Endothelial cell of umbilical vein (primary cell): Measurements from ENCODE around the gene PADI6. TPM values are rescaled to one million over a fixed set of nuclear protein-coding genes. Genes with fewer than 3 reads are reported as not detected.

Source experiments
- BruUV-seq: library from RNA; stranded (reverse); fragments of 400-500 nt; replicated peaks from 2 replicates; lab custom pipeline; 2021; lab: Mats Ljungman, UMichigan
- CTCF ChIA-PET: fragments of 300-600, 350-600 bp; sonication (Branson Sonifier 250); formaldehyde crosslinking; loops from one replicate; lab custom pipeline; 2021; ENCODE audit warnings: antibody characterized with exemption, inconsistent platforms; lab: Charles Lee
- POLR2A ChIA-PET: fragments of 300-600, 350-600 bp; sonication (Branson Sonifier 250); formaldehyde crosslinking; loops from one replicate; lab custom pipeline; 2021; ENCODE audit warnings: antibody characterized with exemption, inconsistent platforms; lab: Charles Lee
- DNase-seq: peaks from one replicate; pipeline ENCODE4 v3.0.0-alpha.2; 2011; ENCODE audit warnings: low read depth, low spot score
- FAIRE-seq: peaks from 2 replicates; lab custom pipeline; 2011; peaks lifted over from hg19 to GRCh38; lab: Jason Lieb, UNC
- H2AFZ ChIP-seq: 2 replicates; pipeline ENCODE4 v1.6.0; 2012; ENCODE audit warnings: low read depth, low read length, control low read depth, inconsistent platforms
- H3K27ac ChIP-seq: 2 replicates; pipeline ENCODE4 v1.5.1; 2011; ENCODE audit warnings: low read depth, mild to moderate bottlenecking, control low read depth, low read length, moderate library complexity; ENCODE audit not compliant: insufficient read depth
- H3K27me3 ChIP-seq, 2 experiments: 2 replicates each; pipeline versions ENCODE4 v1.6.0 to v1.6.1; 2011; ENCODE audit warnings: low read length in 2 of 2, mixed read lengths in 1 of 2; ENCODE audit not compliant: control insufficient read depth in 2 of 2, insufficient read depth in 2 of 2
- H3K36me3 ChIP-seq, 2 experiments: 2 replicates in 1 of 2; 3 replicates in 1 of 2; pipeline ENCODE4 v1.5.1; 2011; ENCODE audit warnings: low read length in 2 of 2, mild to moderate bottlenecking in 1 of 2, moderate library complexity in 1 of 2; ENCODE audit not compliant: control insufficient read depth in 2 of 2, insufficient read depth in 2 of 2; ENCODE audit errors: extremely low read depth in 1 of 2
- H3K4me1 ChIP-seq: 3 replicates; pipeline ENCODE4 v1.5.1; 2011; ENCODE audit warnings: mild to moderate bottlenecking, low read length; ENCODE audit not compliant: control insufficient read depth, insufficient read depth; ENCODE audit errors: extremely low read depth
- H3K4me2 ChIP-seq: 2 replicates; pipeline ENCODE4 v1.6.1; 2011; ENCODE audit warnings: low read length, control low read depth, mixed read lengths; ENCODE audit not compliant: insufficient read depth
- H3K4me3 ChIP-seq, 3 experiments: fragments of 200-600 bp in 1 of 3; sonication (generic), shearing (Covaris generic) in 1 of 3; replicated peaks in 1 of 3; 2 replicates each; pipeline ENCODE4 v1.5.1; 2011 to 2016; ENCODE audit warnings: control low read depth in 3 of 3, low read length in 3 of 3, mild to moderate bottlenecking in 2 of 3, inconsistent platforms in 1 of 3, low read depth in 1 of 3, moderate library complexity in 1 of 3; ENCODE audit not compliant: insufficient read depth in 1 of 3
- H3K79me2 ChIP-seq: 2 replicates; pipeline ENCODE4 v1.6.0; 2012; ENCODE audit warnings: low read length, inconsistent platforms; ENCODE audit not compliant: control insufficient read depth, insufficient read depth
- H3K9ac ChIP-seq: replicated peaks from 2 replicates; pipeline ENCODE3; 2011; ENCODE audit warnings: low read length, control low read depth; ENCODE audit not compliant: insufficient read depth; ENCODE audit errors: extremely low read depth
- H3K9me1 ChIP-seq: replicated peaks from 3 replicates; pipeline ENCODE4 v1.6.0; 2011; ENCODE audit warnings: mild to moderate bottlenecking, low read length; ENCODE audit not compliant: control insufficient read depth, insufficient read depth; ENCODE audit errors: extremely low read depth
- H3K9me3 ChIP-seq: replicated peaks from 2 replicates; pipeline ENCODE4 v1.5.1; 2012; ENCODE audit warnings: low read length, inconsistent platforms; ENCODE audit not compliant: control insufficient read depth, insufficient read depth
- H4K20me1 ChIP-seq: replicated peaks from 2 replicates; pipeline ENCODE3; 2011; ENCODE audit warnings: mild to moderate bottlenecking, low read length; ENCODE audit not compliant: control insufficient read depth, insufficient read depth; ENCODE audit errors: extremely low read depth
- EZH2 ChIP-seq: IDR thresholded peaks from 2 replicates; pipeline ENCODE4 v1.6.1; 2012; ENCODE audit warnings: borderline replicate concordance, low read depth, mild to moderate bottlenecking, moderate library complexity, low read length, inconsistent platforms; ENCODE audit not compliant: severe bottlenecking
- FOS ChIP-seq: IDR thresholded peaks from 2 replicates; pipeline ENCODE4 v1.6.1; 2011; ENCODE audit warnings: mild to moderate bottlenecking, low read length, moderate library complexity, borderline replicate concordance; ENCODE audit not compliant: insufficient read depth
- GATA2 ChIP-seq: IDR thresholded peaks from 2 replicates; pipeline ENCODE4 v1.7.0; 2011; ENCODE audit warnings: low read depth, mild to moderate bottlenecking, moderate library complexity, mixed read lengths, low read length; ENCODE audit not compliant: insufficient read length, insufficient read depth
- JUN ChIP-seq: IDR thresholded peaks from 2 replicates; pipeline ENCODE4 v1.6.1; 2011; ENCODE audit warnings: borderline replicate concordance, low read depth; ENCODE audit not compliant: insufficient read length, insufficient read depth
- MYC ChIP-seq: IDR thresholded peaks from one replicate; pipeline ENCODE4 v1.6.1; 2011; ENCODE audit warnings: mild to moderate bottlenecking, low read depth, low read length
- POLR2A ChIP-seq: IDR thresholded peaks from 2 replicates; pipeline ENCODE4 v1.6.1; 2012; ENCODE audit warnings: low read depth, mild to moderate bottlenecking, control low read depth, low read length
- POLR2AphosphoS5 ChIP-seq: IDR thresholded peaks from 2 replicates; pipeline ENCODE4 v1.6.1; 2012; ENCODE audit warnings: low read depth, mild to moderate bottlenecking, control low read depth, low read length, moderate library complexity; ENCODE audit not compliant: insufficient read depth
- dilution Hi-C: fragments of 300-500 bp; cut with MboI; formaldehyde crosslinking; loops from one replicate; pipeline ENCODE4 v1.15.0; 2019; ENCODE audit warnings: low sequenced_read_pairs; ENCODE audit not compliant: extremely low pct_ligation_motif_present
- intact Hi-C: fragments of 100-400 bp; cut with micrococcal nuclease; formaldehyde crosslinking; loops from one replicate; pipeline ENCODE4 v1.10.0; 2022
- polyA plus RNA-seq, 4 experiments: library from polyadenylated mRNA; depleted of rRNA in 3 of 4; stranded (reverse) in 3 of 4; unstranded in 1 of 4; fragments of >200 nt; gene quantifications; 2 replicates each; pipeline versions ENCODE4 v1.2.1 to v1.2.3, GENCODE V29; 2011 to 2012; ENCODE audit warnings: missing spikeins in 1 of 4
- total RNA-seq: library from RNA; stranded (reverse); gene quantifications from 2 replicates; pipeline ENCODE4 v1.2.3, GENCODE V29; 2021
- TF ChIP-seq, protein P1 (sequence below), 2 donors: IDR thresholded peaks; 1 replicate in 1 of 2; 2 replicates in 1 of 2; pipeline ENCODE4 v1.5.1; 2011; ENCODE audit warnings: low read length in 2 of 2, mild to moderate bottlenecking in 2 of 2, moderate library complexity in 2 of 2, control low read depth in 1 of 2, inconsistent platforms in 1 of 2, low read depth in 1 of 2; ENCODE audit not compliant: insufficient read depth in 1 of 2; ENCODE audit errors: extremely low read depth in 1 of 2
- TF ChIP-seq, protein P2 (sequence below): IDR thresholded peaks from 2 replicates; pipeline ENCODE4 v1.6.1; 2011; ENCODE audit not compliant: insufficient read depth, insufficient read length

The PADI6 gene
- total and polyA plus RNA-seq, 2 donors (not counting 3 experiments of a cell fraction or from before 2014, with no cell fraction given) = not detected

DNA sequence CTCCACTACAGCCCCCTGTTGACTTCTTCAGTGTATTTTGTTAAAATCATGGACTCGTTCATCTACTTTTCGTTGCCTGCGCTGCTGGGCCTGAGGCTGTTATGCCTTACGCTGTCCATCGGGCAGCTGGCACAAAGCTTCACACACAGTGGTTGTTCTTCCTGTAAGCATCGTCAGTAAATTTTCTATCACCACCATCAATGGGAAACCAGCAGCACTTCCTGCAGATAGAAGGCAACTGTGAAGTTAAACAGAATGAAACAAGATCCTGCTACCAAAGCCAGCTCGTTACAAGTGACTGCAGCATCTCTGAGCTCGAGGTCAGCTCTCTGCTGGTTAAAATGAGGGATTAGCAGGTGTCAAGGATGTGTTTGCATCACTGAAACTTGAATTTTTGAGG, 21.9 kb upstream of the PADI6 start:
- H3K4me3 ChIP-seq = no peak overlapping the region
- no peaks in the 10 kb centered on the region for H3K4me1 ChIP-seq
- H3K27me3 ChIP-seq = no peaks in the 10 kb centered on the region
- H3K9me3 ChIP-seq = no peaks in the 10 kb centered on the region
- FAIRE-seq (no peak), DNase-seq (no peak)
- no peak for TF ChIP-seq MYC
- TF ChIP-seq FOS = no peak
- no peak for TF ChIP-seq EZH2
- TF ChIP-seq, protein P1, sequence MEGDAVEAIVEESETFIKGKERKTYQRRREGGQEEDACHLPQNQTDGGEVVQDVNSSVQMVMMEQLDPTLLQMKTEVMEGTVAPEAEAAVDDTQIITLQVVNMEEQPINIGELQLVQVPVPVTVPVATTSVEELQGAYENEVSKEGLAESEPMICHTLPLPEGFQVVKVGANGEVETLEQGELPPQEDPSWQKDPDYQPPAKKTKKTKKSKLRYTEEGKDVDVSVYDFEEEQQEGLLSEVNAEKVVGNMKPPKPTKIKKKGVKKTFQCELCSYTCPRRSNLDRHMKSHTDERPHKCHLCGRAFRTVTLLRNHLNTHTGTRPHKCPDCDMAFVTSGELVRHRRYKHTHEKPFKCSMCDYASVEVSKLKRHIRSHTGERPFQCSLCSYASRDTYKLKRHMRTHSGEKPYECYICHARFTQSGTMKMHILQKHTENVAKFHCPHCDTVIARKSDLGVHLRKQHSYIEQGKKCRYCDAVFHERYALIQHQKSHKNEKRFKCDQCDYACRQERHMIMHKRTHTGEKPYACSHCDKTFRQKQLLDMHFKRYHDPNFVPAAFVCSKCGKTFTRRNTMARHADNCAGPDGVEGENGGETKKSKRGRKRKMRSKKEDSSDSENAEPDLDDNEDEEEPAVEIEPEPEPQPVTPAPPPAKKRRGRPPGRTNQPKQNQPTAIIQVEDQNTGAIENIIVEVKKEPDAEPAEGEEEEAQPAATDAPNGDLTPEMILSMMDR (IDR thresholded peaks at IDR 0.05; ENCODE audit: extremely low read depth in 1 of 2, insufficient read depth in 1 of 2, low read depth in 1 of 2, low read length in 2 of 2) = no peak
- no peak for TF ChIP-seq POLR2A
- TF ChIP-seq, protein P2, sequence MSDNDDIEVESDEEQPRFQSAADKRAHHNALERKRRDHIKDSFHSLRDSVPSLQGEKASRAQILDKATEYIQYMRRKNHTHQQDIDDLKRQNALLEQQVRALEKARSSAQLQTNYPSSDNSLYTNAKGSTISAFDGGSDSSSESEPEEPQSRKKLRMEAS = no peak
- no peak for TF ChIP-seq POLR2AphosphoS5
- TF ChIP-seq JUN = no peak
- TF ChIP-seq GATA2 = no peak
- H3K79me2 ChIP-seq = no peaks in the 10 kb centered on the region
- BruUV-seq = no TSS peak
- no peaks in the 10 kb centered on the region for H4K20me1 ChIP-seq
- dilution Hi-C loops = no loop called here
- H3K9me1 ChIP-seq = no peaks in the 10 kb centered on the region
- ChIA-PET CTCF (interaction anchor here (0.7 to 1.0 kb wide), 2 partner anchors 68 to 178 kb away, joined by 3 read pairs; no protein-coding TSS in a partner anchor), POLR2A (no interaction called here)
- no peak overlapping the region for H2AFZ ChIP-seq
- H3K27ac ChIP-seq = no peak overlapping the region
- intact Hi-C loops = no loop called here
- H3K9ac ChIP-seq = no peak overlapping the region
- H3K36me3 ChIP-seq = no peaks in the 10 kb centered on the region
- no peak overlapping the region for H3K4me2 ChIP-seq
